CD4-positive, CD25-positive, alpha-beta regulatory T cell (primary cell): ENCODE measurements around the gene GRAPL. TPM values are rescaled to one million over a fixed set of nuclear protein-coding genes. Genes with fewer than 3 reads are reported as not detected.
A peak's percentile ranks its signal among the peaks of the same experiment; 100 is the strongest.
"Not testable (repeated sequence)": the region's sequence is repeated elsewhere in the genome, so short reads cannot be mapped to it uniquely, and the experiment has no call there.

ENCODE experiments used
- ATAC-seq, 2 donors: fragments of 150-1000 bp; cut with Tn5 transposase; one replicate each; pipeline ENCODE4 v1.10.0; 2021; ENCODE audit warnings: low read depth in 2 of 2, moderate number of reproducible peaks in 2 of 2, moderate library complexity in 1 of 2
- DNase-seq, 3 donors: peaks; one replicate each; pipeline versions ENCODE4 v3.0.0 to v3.0.0-alpha.2; 2012 to 2022; ENCODE audit warnings: mixed read lengths in 1 of 3
- H3K27ac ChIP-seq: one replicate; pipeline ENCODE4 v1.7.0; 2013; ENCODE audit warnings: mild to moderate bottlenecking, low read length; ENCODE audit not compliant: insufficient read depth, poor library complexity, severe bottlenecking
- H3K27me3 ChIP-seq: one replicate; pipeline ENCODE4 v1.7.0; 2013; ENCODE audit warnings: low read length; ENCODE audit not compliant: control insufficient read depth, insufficient read depth
- H3K36me3 ChIP-seq: one replicate; pipeline ENCODE4 v1.7.0; 2013; ENCODE audit warnings: mild to moderate bottlenecking, low read length, moderate library complexity; ENCODE audit not compliant: control insufficient read depth, insufficient read depth
- H3K4me1 ChIP-seq: 2 replicates; pipeline ENCODE4 v1.7.0; 2013; ENCODE audit warnings: mild to moderate bottlenecking, low read length; ENCODE audit not compliant: insufficient read depth, control insufficient read depth, poor library complexity, severe bottlenecking
- H3K4me3 ChIP-seq: one replicate; pipeline ENCODE4 v1.7.0; 2013; ENCODE audit warnings: low read depth, mild to moderate bottlenecking, low read length, moderate library complexity
- H3K9me3 ChIP-seq, 2 experiments: 1 replicate in 1 of 2; 2 replicates in 1 of 2; pipeline ENCODE4 v1.7.0; 2013; ENCODE audit warnings: low read length in 2 of 2, mild to moderate bottlenecking in 1 of 2, moderate library complexity in 1 of 2; ENCODE audit not compliant: control insufficient read depth in 2 of 2
- H3K27ac Mint-ChIP-seq, 3 donors: one replicate each; pipeline ENCODE4 v1.8.0; 2020 to 2022; ENCODE audit warnings: mild to moderate bottlenecking in 3 of 3, mixed read lengths in 3 of 3, moderate library complexity in 2 of 3
- H3K27me3 Mint-ChIP-seq: one replicate; pipeline ENCODE4 v1.8.0; 2022; ENCODE audit warnings: mild to moderate bottlenecking, mixed read lengths
- H3K36me3 Mint-ChIP-seq: one replicate; pipeline ENCODE4 v1.8.0; 2020; ENCODE audit warnings: mixed read lengths
- H3K4me1 Mint-ChIP-seq, 4 donors: one replicate each; pipeline ENCODE4 v1.8.0; 2020 to 2022; ENCODE audit warnings: mixed read lengths in 4 of 4, mild to moderate bottlenecking in 1 of 4
- H3K4me3 Mint-ChIP-seq, 4 donors: one replicate each; pipeline ENCODE4 v1.8.0; 2020 to 2022; ENCODE audit warnings: mild to moderate bottlenecking in 4 of 4, mixed read lengths in 4 of 4, moderate library complexity in 3 of 4
- H3K9me3 Mint-ChIP-seq, 7 donors: one replicate each; pipeline ENCODE4 v1.8.0; 2020 to 2022; ENCODE audit warnings: mixed read lengths in 7 of 7, mild to moderate bottlenecking in 3 of 7, moderate library complexity in 2 of 7
- polyA plus RNA-seq, 4 donors: library from polyadenylated mRNA; unstranded; fragments of 300-500 nt; fragmentation: Illumina TruSeq; gene quantifications; one replicate each; pipeline ENCODE4 v1.2.3, GENCODE V29; 2021
- total RNA-seq: library from RNA; stranded (reverse); gene quantifications from one replicate; pipeline ENCODE4 v1.2.3, GENCODE V29; 2022

The GRAPL gene
- total RNA-seq (37.1 TPM), polyA plus RNA-seq (1 to 10 TPM in 3 of 4 donors, under 1 TPM in 1; 0.80 to 1.6 (median 1.4) TPM)

DNA sequence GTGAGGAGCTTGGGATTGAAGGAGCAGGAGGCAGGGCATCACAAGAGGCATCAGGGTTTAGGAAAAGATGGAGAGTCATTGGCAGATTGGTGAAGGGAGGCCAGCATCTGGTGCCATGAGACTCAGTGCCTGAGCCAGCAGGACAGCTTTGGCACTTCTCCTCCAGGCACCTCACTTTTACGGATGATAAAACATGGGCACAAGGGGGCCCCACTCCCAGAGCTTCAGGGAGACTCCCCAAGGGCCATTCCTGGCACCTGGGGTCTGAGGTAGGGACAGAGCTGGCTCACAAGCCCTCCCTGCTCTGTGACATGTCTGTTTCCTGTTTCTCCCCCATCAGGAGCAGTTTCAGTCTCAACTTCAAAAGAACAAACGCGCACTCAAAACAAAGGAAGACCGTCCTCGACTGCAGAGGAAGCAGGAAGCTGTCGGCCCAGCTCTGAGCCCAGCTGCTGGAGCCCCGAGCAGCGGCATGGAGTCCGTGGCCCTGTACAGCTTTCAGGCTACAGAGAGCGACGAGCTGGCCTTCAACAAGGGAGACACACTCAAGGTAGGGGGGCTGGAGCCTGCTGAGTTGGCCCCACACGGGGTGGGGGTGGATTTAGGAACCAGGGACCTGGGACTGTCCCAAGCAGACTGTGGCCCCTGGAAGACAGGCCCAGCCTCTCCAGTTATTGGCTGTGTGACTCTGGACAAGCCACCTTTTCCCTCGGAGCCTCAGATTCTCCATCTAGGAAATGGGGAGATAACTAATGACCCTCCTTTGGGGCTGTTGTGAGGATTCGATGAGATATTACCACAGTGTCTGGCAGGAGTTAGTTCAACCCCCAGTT, at the start of gene GRAPL:
Gene GRAPL (plus strand): TSS at position 442 of the 833 bp plus-strand sequence. CDS start 31 bp downstream, at position 473.
- not testable (repeated sequence) for H3K9me3 ChIP-seq, H3K4me1 Mint-ChIP-seq, H3K36me3 ChIP-seq, H3K4me1 ChIP-seq, H3K27ac ChIP-seq, DNase-seq, H3K27me3 Mint-ChIP-seq, H3K9me3 Mint-ChIP-seq, H3K27me3 ChIP-seq, H3K4me3 ChIP-seq, H3K4me3 Mint-ChIP-seq, H3K27ac Mint-ChIP-seq, H3K36me3 Mint-ChIP-seq
- ATAC-seq = peak; percentile 79 to 82

DNA sequence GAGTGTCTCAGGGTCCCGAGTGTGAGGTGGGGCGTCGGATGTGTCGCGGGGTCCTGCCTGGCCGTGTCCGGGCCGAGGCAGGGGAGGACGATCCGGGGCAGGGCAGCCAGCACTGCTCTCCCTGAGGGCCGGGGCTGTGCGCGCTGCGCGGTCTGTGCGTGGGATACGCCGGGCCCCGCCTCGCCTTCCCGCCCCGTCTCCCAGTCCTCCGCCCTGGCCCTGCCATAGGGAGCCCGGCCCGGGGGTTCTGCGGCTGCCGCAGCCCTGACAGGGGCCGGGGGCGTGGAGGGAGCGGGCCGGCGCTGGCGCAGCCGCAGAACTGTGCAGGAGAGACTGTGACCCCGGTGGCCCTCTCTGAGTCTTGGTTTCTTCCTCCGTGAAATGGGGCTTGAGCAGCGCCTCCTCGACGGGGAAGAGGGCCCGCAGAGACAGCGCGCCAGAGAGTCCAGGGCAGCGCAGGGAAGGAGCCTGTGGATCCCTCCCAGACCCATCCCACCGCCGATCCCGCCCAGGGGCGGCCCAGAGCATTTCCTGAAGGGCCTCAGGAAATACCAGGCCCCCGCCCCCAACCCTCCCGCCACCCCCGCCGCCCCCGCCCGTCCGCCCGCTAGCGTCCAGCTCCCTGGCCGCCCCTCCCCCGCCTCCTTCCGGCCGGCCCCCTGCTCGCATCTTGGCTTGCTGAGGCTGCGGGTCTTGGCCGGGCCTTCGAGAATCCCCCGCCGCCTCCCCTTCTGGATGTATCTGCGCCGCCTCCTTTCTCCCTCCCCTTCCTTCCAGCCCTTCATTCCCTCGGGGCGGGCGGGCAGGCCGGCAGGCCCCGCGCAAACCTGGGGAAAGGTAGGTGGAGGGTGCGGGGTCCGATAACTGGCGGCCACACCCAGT, 38.3 kb upstream of the GRAPL start:
- H3K36me3 ChIP-seq, H3K9me3 ChIP-seq, H3K27ac Mint-ChIP-seq, H3K9me3 Mint-ChIP-seq, H3K36me3 Mint-ChIP-seq, H3K4me3 Mint-ChIP-seq, H3K27me3 ChIP-seq, H3K4me1 ChIP-seq, H3K4me1 Mint-ChIP-seq, H3K27me3 Mint-ChIP-seq, H3K27ac ChIP-seq, DNase-seq, H3K4me3 ChIP-seq: not testable (repeated sequence)
- ATAC-seq = peak in 1 of 2 donors; percentile 25

DNA sequence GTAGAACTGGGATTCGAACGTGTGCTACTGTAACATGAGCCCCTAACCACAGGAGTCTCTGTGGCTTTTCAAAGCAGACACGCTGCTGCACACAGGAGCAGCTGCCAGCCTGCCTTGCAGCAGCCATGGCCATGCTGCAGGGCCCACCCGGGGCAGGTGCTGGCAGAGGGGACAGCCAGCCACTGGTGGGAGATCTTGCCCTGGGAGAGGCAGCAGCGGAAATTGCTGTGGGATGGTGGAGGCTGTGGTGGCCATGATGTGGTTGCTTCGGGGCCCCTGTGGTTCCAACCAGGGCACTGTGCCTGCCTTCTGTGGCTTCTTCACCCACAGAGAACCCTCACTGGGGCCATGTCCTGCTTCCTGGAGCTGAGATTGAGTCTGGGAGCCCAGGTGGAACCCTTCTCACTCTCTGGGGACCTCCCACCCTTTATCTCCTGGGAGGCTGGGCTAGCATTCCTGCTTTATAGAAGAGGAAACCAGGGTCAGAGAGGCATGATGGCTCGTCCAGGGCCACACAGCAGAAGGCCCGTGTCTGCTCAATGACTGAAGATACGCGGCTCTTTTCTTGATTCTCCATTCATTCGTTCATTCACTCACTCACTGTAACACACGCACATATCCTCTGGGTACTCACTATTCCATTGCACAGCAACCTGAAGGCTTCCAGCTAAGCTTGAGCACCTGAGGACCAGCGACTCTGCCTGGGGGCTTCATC, 37.2 kb upstream of the GRAPL start:
- not testable (repeated sequence) for H3K27ac Mint-ChIP-seq, DNase-seq, H3K36me3 Mint-ChIP-seq, H3K36me3 ChIP-seq, H3K4me1 Mint-ChIP-seq, H3K4me3 Mint-ChIP-seq, H3K4me1 ChIP-seq, H3K9me3 Mint-ChIP-seq, H3K27me3 ChIP-seq, H3K9me3 ChIP-seq, H3K27me3 Mint-ChIP-seq, H3K27ac ChIP-seq, H3K4me3 ChIP-seq
- peak; percentile 36 to 60 for ATAC-seq

DNA sequence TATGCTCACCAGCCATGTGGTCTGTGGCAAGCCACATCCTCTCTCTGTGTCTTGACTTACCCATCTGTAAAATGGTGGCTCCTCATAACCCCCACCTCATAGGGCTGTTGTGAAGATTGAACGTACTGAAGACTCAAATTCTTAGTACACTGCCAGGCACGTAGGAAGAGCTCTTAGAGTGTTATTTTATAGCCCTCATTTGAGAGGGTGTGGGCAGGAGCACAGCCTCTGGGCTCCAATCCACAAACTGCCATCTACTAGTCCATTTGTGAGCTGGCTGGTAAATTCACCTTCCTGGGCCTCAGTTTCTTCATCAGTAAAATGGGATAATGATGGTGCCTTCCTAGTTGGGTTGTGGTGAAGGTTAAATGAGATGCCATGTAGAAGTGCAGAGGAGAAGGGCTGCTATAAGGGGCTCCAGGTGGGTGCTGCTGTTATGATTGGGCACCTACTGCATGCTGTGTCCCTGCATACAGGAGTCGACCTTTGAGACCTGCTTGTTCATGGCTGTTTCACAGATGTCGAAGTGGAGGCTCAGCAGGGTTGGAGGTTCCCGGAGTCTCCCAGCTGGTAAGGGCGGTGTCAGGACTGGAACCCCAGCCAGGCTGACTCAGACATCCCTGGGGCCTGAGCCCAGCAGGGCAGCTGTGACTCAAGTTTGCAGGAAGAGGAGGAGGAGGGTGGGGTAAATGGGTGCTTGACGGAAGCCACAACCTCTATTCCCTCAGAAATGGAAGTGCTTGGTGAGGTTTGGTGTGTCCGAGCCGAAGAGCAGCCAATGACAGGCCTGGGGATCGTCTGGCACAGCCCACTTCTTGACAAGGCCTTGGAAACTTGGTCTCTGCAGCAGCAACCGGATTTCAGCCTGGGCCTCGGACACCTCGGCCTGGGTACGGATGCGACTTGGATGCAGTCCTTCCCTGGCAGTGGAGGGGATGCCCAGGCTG, 34.4 kb upstream of the GRAPL start:
- not testable (repeated sequence) for H3K27ac ChIP-seq, H3K9me3 Mint-ChIP-seq, H3K27me3 ChIP-seq, H3K4me3 Mint-ChIP-seq, H3K4me1 Mint-ChIP-seq, H3K36me3 Mint-ChIP-seq, H3K27me3 Mint-ChIP-seq, H3K4me3 ChIP-seq, DNase-seq, H3K4me1 ChIP-seq, H3K27ac Mint-ChIP-seq, ATAC-seq, H3K36me3 ChIP-seq, H3K9me3 ChIP-seq

DNA sequence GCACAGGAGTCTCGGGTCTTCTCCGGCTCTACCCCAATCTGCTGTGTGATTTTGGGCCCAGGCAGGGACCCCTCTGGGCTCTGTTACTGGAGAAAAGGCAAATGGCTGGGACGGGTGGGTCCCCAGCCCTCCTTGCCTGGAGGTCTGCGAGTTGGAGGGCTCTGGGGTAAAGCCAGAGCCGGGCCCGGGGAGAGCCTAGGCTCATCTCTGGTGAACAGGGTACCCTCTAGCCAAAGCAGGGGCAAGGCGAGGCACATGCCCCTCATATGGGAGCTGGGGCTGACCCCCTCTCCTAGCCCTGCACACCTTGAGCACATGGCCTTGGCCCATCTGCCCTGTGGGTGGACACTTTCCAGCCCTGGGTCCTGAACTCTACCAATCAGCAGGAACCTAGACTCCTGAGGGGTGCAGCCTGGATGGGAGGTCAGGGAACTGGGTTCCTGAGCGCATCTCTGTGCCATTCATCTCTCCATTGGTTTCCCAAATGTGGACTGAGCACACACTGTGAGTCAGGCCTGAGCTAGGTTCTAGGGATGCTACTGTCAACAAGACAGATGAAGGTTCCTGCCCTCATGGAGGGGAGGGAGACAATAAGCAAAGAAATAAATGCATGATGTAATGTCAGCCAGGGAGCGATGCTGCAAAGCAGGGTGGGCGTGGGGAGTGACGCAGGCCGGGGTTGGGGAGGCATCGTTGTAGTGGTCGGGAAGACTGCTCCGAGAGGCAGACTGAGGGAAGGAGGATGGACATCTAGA, 33.5 kb upstream of the GRAPL start:
- H3K36me3 Mint-ChIP-seq, H3K27ac Mint-ChIP-seq, H3K27ac ChIP-seq, H3K27me3 Mint-ChIP-seq, H3K36me3 ChIP-seq, H3K9me3 ChIP-seq, H3K4me1 Mint-ChIP-seq, H3K9me3 Mint-ChIP-seq, ATAC-seq, H3K27me3 ChIP-seq, H3K4me1 ChIP-seq, H3K4me3 ChIP-seq, H3K4me3 Mint-ChIP-seq, DNase-seq: not testable (repeated sequence)

DNA sequence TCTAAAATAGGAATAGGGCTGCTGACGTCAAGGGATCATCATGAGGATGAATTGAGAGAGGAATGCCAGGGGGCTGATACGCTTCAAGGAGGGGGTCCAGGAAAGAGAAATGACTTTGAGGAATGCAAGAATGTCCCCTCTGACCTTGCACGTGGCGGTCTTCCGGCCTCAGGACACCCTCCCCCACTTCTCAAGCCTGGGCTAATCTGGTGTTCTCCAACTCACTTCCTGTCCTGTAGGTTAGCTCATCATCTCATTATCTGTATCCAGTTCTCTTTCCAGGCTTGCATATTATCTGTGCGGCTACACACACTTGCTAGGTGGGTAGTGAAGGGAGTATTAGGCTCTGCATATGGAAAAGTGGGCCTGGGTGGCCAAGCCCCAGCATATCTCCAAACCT, 18.9 kb upstream of the GRAPL start:
- not testable (repeated sequence) for H3K36me3 ChIP-seq, H3K4me3 ChIP-seq, ATAC-seq, H3K4me1 ChIP-seq, H3K36me3 Mint-ChIP-seq, H3K4me3 Mint-ChIP-seq, H3K4me1 Mint-ChIP-seq, H3K9me3 Mint-ChIP-seq, H3K27me3 Mint-ChIP-seq, H3K27me3 ChIP-seq, H3K9me3 ChIP-seq, H3K27ac ChIP-seq, H3K27ac Mint-ChIP-seq
- peak in 1 of 3 donors; percentile 2 for DNase-seq
